ENCODE measurements around the gene OPRD1.

DNA sequence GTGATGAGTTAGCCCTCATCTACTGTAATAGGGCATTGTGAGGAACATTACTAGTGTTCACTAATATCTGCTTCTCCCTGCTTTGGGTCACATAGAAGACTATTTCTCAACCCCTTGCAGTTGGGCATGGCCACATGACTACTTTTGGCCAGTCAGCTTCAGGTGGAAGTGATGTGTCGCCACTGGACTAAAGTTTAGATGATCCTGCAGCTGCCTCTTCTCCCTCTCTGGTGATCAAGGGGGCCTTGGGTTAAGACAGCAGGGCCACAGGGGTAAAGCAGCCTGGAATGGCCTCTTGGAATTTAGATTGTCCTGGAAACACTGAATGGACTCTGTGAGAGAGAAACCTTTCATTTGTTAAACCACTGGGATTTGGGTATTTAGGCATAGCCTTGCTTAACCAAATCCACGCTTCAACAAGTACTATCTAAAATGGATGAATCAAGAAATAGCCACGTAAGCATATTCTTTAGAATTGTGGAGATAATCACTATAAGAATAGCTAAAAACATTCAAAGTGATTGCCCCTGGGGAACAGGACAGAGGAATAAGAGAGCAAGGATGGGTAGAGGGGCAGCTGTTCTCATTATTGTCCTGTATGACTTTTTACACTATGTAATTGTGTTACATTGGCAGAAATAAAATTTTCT, 41.2 kb downstream of the OPRD1 start:
- TF ChIP-seq, protein P1, sequence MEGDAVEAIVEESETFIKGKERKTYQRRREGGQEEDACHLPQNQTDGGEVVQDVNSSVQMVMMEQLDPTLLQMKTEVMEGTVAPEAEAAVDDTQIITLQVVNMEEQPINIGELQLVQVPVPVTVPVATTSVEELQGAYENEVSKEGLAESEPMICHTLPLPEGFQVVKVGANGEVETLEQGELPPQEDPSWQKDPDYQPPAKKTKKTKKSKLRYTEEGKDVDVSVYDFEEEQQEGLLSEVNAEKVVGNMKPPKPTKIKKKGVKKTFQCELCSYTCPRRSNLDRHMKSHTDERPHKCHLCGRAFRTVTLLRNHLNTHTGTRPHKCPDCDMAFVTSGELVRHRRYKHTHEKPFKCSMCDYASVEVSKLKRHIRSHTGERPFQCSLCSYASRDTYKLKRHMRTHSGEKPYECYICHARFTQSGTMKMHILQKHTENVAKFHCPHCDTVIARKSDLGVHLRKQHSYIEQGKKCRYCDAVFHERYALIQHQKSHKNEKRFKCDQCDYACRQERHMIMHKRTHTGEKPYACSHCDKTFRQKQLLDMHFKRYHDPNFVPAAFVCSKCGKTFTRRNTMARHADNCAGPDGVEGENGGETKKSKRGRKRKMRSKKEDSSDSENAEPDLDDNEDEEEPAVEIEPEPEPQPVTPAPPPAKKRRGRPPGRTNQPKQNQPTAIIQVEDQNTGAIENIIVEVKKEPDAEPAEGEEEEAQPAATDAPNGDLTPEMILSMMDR (IDR thresholded peaks at IDR 0.05): no peak
- no peak for TF ChIP-seq POLR2AphosphoS5 (IDR thresholded peaks at IDR 0.05)
